ENCODE data around the gene ELMO1.

The ELMO1 gene

DNA sequence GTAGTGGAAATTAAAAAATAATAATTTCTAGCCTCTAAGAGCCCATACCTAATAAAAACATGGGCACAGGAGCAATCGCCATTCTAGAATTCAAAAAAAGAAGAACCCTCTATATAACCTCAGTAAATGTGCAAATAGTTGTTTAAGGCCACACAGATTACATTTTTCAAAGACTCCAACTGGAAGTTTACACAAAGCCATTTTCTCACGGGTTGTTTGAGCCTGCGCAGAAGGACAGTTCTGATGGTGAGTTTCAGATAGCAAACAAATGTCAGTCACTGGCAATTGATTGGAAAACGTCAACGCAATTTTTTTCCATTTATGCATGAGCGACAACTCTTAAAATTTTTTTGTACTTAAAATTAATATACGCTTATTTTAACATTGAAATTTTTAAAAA, 23.0 kb upstream of the ELMO1 start:
- no peaks in the 10 kb centered on the region for H3K79me2 ChIP-seq (ENCODE audit: control insufficient read depth, low read length)

DNA sequence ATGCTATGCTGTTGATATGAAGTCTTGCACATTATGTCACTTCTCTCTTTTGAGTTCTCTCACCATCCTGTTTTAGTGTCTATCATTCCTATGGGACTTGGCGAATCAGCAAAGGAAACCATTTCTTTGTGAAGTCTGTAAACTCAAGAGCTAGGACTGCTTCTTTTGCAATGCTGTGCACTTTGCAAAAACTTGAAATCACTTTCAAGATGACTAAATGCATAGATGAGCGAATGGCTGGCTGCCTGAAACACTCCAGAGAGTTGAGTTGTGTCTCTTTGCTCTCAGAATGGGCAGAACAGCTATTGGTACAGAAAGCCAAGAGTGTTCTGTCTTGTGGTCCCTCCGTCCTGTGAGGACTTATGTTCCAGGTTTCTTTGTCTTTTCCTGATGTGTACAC, 18.3 kb upstream of the ELMO1 start:
- H3F3A ChIP-seq (ENCODE audit: control insufficient read depth, insufficient read depth): no peaks in the 10 kb centered on the region
- H3K79me2 ChIP-seq (ENCODE audit: control insufficient read depth, low read length): no peaks in the 10 kb centered on the region
- no peaks in the 10 kb centered on the region for H3K36me3 ChIP-seq (ENCODE audit: control insufficient read depth, low read length)
- peaks cover 3% of the 10 kb centered on the region; the same call in 1 of the 2 replicates for H3K9me3 ChIP-seq (ENCODE audit: control insufficient read depth, insufficient read depth, low read length)
- peaks cover 10% of the 10 kb centered on the region for H3K27me3 ChIP-seq (ENCODE audit: control insufficient read depth, low read length)
- H3K4me3 ChIP-seq (ENCODE audit: low read length): no peak overlapping the region
- TF ChIP-seq EZH2phosphoT487 (IDR thresholded peaks at IDR 0.05; ENCODE audit: borderline replicate concordance, low read length): no peak
- TF ChIP-seq, protein P1, sequence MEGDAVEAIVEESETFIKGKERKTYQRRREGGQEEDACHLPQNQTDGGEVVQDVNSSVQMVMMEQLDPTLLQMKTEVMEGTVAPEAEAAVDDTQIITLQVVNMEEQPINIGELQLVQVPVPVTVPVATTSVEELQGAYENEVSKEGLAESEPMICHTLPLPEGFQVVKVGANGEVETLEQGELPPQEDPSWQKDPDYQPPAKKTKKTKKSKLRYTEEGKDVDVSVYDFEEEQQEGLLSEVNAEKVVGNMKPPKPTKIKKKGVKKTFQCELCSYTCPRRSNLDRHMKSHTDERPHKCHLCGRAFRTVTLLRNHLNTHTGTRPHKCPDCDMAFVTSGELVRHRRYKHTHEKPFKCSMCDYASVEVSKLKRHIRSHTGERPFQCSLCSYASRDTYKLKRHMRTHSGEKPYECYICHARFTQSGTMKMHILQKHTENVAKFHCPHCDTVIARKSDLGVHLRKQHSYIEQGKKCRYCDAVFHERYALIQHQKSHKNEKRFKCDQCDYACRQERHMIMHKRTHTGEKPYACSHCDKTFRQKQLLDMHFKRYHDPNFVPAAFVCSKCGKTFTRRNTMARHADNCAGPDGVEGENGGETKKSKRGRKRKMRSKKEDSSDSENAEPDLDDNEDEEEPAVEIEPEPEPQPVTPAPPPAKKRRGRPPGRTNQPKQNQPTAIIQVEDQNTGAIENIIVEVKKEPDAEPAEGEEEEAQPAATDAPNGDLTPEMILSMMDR (IDR thresholded peaks at IDR 0.05; ENCODE audit: low read depth, low read length, poor library complexity, severe bottlenecking): no peak
- H3K4me2 ChIP-seq (ENCODE audit: low read length): no peak overlapping the region
- H3K4me1 ChIP-seq (ENCODE audit: control insufficient read depth, low read length): no peaks in the 10 kb centered on the region
- H4K20me1 ChIP-seq (ENCODE audit: control insufficient read depth, insufficient read depth, low read depth, low read length): no peaks in the 10 kb centered on the region
- no peaks in the 10 kb centered on the region; the same call in 1 of the 2 replicates for H3K9me2 ChIP-seq (replicated peaks; ENCODE audit: control insufficient read depth, low read length)
- H3K27ac ChIP-seq (ENCODE audit: low read depth, low read length): no peak overlapping the region

More for the DNA sequence above, 23.0 kb upstream of the ELMO1 start:
- Histone ChIP-seq H3K4me2 (ENCODE audit: low read length) (no peak overlapping the region), H3K4me3 (ENCODE audit: low read length) (no peak overlapping the region), H3K27ac (ENCODE audit: low read depth, low read length) (no peak overlapping the region), H3K9me2 (replicated peaks; ENCODE audit: control insufficient read depth, low read length) (no peaks in the 10 kb centered on the region; the same call in 1 of the 2 replicates), H3K4me1 (ENCODE audit: control insufficient read depth, low read length) (no peaks in the 10 kb centered on the region), H3F3A (ENCODE audit: control insufficient read depth, insufficient read depth) (no peaks in the 10 kb centered on the region), H3K36me3 (ENCODE audit: control insufficient read depth, low read length) (no peaks in the 10 kb centered on the region), H3K27me3 (ENCODE audit: control insufficient read depth, low read length) (peaks cover 21% of the 10 kb centered on the region), H3K9me3 (ENCODE audit: control insufficient read depth, insufficient read depth, low read length) (peaks cover 3% of the 10 kb centered on the region; the same call in 1 of the 2 replicates), H4K20me1 (ENCODE audit: control insufficient read depth, insufficient read depth, low read depth, low read length) (no peaks in the 10 kb centered on the region)
- TF ChIP-seq, protein P1 (IDR thresholded peaks at IDR 0.05; ENCODE audit: low read depth, low read length, poor library complexity, severe bottlenecking): no peak
- TF ChIP-seq EZH2phosphoT487 (IDR thresholded peaks at IDR 0.05; ENCODE audit: borderline replicate concordance, low read length): no peak

DNA sequence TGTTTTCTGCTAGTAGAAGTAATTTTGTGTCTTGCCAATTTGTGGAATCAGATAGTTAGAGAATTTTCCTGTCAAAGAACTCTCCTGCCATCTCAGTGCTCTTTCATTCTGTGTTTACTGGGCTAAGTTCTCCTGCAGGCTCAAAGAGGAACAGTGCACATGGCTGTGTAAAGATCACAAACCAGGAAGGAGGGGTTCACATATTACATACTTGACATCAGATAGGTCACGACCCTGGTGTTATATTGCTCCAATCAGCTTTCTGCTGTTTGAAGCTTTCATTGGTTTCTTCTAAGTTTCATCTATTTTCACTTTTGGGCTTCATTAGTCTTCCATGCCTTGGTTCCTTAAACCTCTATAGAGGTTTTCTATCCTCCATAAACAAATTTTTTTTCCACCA, 13.5 kb upstream of the ELMO1 start:
- TF ChIP-seq, protein P1 (IDR thresholded peaks at IDR 0.05; ENCODE audit: low read depth, low read length, poor library complexity, severe bottlenecking): no peak
- no peak for TF ChIP-seq EZH2phosphoT487 (IDR thresholded peaks at IDR 0.05; ENCODE audit: borderline replicate concordance, low read length)
- Histone ChIP-seq H3K9me2 (replicated peaks; ENCODE audit: control insufficient read depth, low read length) (no peaks in the 10 kb centered on the region), H3K27ac (ENCODE audit: low read depth, low read length) (no peak overlapping the region)

More for the DNA sequence above, 13.5 kb upstream of the ELMO1 start:
- no peaks in the 10 kb centered on the region for H4K20me1 ChIP-seq (ENCODE audit: control insufficient read depth, insufficient read depth, low read depth, low read length)
- H3F3A ChIP-seq (ENCODE audit: control insufficient read depth, insufficient read depth): no peaks in the 10 kb centered on the region
- no peak overlapping the region for H3K4me3 ChIP-seq (ENCODE audit: low read length)
- H3K9me3 ChIP-seq (ENCODE audit: control insufficient read depth, insufficient read depth, low read length): no peaks in the 10 kb centered on the region
- no peaks in the 10 kb centered on the region for H3K4me1 ChIP-seq (ENCODE audit: control insufficient read depth, low read length)
- no peak overlapping the region for H3K4me2 ChIP-seq (ENCODE audit: low read length)
- no peaks in the 10 kb centered on the region for H3K79me2 ChIP-seq (ENCODE audit: control insufficient read depth, low read length)
- no peaks in the 10 kb centered on the region for H3K36me3 ChIP-seq (ENCODE audit: control insufficient read depth, low read length)
- peaks cover 30% of the 10 kb centered on the region for H3K27me3 ChIP-seq (ENCODE audit: control insufficient read depth, low read length)
